ENCODE results near the gene RIPK1.
A peak's percentile ranks its signal among the peaks of the same experiment; 100 is the strongest.
"Not testable (repeated sequence)": the region's sequence is repeated elsewhere in the genome, so short reads cannot be mapped to it uniquely, and the experiment has no call there.

The RIPK1 gene

DNA sequence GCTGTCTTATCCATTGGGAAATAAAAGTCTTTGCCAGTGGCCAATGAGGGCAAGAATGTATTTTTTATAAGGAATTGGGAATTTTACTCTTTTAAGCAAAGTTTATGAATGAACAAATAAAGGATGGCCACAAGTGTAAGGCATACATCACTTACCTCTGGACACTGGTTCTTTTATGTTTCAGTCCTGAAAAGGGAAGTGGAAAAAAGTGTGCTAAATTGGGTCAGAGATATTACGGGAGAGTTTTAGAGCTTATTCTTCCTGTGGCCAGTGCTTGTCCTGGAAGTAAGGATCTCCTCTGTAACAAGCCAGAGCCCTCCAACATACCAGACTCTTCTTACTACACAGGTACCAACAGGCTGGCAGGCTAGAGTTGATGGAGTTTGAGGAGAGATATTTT lies 22.5 kb upstream of the RIPK1 start:
- peak in 1 of 4 experiments; percentile 30 for DNase-seq

DNA sequence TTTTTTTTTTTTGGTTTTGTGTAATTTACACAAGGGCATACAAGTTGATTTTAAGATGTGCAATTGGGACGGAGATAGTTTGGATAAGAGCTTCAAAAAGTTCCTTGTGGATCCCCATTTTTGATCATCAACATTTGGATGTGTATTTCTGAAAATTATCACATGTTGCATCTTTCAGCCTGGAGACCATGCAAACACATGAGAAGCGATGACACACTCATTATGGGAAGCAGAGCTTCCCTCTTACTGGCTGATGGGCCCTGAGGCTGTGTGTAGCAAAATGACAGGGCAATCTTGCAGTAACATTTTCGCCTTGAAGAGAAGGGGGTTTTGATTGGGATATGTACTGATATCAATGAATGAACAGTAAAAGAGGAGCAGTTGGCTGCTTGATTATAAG lies 22.0 kb upstream of the RIPK1 start:
- DNase-seq = peak; percentile 64 to 80 (median 72)

- DNase-seq = not testable (repeated sequence)
These were observed 20.3 kb upstream of the RIPK1 start for GRCh38 chr6:3048009-3048408.

GRCh38 chr6:3052481-3053230 lies 15.6 kb upstream of the RIPK1 start:
- DNase-seq = no peak

- no peak for DNase-seq
These were observed 15.1 kb upstream of the RIPK1 start for GRCh38 chr6:3053231-3053508.

- peak in 2 of 4 experiments; percentile 4 to 28 for DNase-seq
These were observed 13.8 kb upstream of the RIPK1 start for GRCh38 chr6:3054229-3055157.

GRCh38 chr6:3055158-3055499 lies 13.2 kb upstream of the RIPK1 start:
- not testable (repeated sequence) for DNase-seq

DNA sequence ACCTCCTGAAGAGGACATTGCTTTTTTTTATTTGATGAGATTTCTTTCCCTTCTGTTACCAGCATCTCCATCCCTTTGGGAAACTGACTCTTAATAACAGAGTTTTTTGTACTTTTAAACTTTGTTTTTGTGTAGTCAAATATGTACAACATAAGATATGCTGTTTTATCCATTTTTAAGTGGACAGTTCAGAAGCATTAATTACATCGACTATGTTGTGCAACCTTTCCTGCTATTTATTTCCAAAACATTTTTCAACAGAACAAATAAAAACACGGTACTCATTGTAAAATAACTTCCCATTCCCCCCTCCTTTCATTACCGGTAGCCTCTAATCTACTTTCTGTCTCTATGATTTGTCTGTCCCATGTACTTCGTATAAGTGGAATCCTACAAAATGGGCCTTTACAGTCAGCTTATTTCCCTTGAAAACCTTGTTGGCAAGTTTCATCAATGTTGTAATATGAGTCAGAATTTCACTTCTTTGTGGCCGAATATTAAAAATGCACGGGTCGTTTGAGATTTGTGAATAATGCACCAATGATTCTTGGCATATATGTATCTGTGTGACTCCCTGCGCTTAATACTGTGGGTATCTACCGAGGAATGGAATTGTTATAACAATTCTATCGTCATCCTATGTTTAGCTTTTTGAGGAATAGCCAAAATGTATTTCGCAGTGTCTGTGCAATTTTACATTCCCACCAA lies 11.1 kb upstream of the RIPK1 start:
- DNase-seq = no peak

GRCh38 chr6:3058957-3059356 lies 9.3 kb upstream of the RIPK1 start:
- peak in 3 of 4 experiments; percentile 10 to 26 (median 14) for DNase-seq

- not testable (repeated sequence) for DNase-seq
These were observed 8.2 kb upstream of the RIPK1 start for GRCh38 chr6:3060092-3060491.

- DNase-seq = no peak
These were observed 6.8 kb upstream of the RIPK1 start for GRCh38 chr6:3061501-3061941.

- peak in 3 of 4 experiments; percentile 26 to 51 (median 34) for DNase-seq
These were observed 5.0 kb upstream of the RIPK1 start for GRCh38 chr6:3063340-3063732.

GRCh38 chr6:3063733-3064700 lies 4.3 kb upstream of the RIPK1 start:
- DNase-seq = peak; percentile 98 to 99 (median 99)

DNA sequence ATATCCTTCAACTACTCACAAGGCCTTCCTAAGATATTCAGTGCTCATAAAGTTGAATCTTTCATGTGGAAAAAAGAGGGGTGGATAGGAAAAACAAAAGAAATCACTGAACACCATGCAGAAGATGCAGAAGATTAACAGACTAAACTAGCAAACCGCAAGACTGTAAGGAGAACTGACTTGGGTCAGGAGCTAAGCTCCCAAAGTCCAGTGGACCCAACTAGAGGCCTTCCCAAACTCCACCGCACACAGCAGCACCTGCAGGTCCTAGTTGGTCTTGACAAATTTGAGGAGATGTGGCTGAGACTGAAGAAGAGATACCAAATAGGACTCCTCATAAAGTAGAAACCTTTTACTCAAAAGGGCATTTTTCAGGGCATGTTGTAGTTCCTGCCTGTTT lies 3.3 kb downstream of the RIPK1 start:
- no peak for DNase-seq

- no peak for DNase-seq
These were observed 4.5 kb downstream of the RIPK1 start for GRCh38 chr6:3072798-3073197.

DNA sequence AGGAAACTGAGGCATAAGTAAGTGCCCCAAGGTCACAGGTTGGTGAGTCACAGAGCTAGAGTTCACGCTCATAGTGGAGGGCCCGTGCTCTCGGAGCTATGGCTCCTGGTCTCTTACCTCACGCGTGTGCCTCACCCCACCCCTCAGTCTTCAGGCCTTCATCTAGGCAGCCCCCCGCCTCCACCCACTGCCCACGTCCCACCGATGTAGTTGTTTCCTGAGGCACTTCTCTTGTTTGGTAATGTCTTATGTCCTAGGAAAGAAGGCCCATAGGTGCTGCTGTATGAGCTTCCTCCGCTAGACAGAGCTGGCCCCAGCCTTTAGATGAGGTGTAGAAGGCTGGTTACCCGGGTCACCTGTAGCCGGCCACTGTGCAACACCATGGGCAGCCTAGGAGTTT lies 5.1 kb downstream of the RIPK1 start:
- DNase-seq = no peak

DNA sequence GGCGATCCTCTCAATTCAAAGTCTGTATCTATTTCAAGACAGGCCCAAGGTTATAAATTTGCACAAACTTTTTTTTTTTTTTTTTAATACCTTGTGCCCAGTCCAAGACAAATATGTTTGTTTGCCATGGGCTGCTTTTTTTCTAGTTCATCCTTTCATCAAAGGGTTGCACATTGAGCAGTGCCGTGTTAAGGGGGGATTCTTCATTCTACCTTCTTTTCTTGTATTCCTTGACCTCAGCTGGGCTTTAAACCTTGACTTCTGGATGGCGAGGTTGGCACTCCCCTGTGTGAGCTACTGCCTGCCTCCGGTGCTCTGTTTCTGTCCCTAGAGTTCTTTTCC lies 7.4 kb downstream of the RIPK1 start:
- DNase-seq = no peak

DNA sequence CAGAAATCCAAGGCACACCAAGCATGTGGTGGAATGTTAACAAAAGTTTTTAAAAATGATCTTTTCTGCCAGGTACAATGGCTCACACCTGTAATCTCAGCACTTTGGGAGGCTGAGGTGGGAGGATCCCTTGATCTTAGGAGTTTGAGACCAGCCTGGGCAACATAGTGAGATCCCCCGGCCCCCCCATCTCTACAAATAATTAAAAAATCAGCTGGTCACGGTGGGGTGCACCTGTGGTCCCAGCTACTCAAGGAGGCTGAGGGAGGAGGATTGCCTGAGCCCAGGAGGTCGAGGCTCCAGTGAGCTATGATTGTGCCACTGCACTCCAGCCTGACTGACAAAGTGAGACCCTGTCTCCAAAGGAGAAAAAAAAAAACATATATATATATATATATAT lies 8.0 kb downstream of the RIPK1 start:
- no peak for DNase-seq

GRCh38 chr6:3077430-3077829 lies 9.1 kb downstream of the RIPK1 start:
- DNase-seq = no peak

DNA sequence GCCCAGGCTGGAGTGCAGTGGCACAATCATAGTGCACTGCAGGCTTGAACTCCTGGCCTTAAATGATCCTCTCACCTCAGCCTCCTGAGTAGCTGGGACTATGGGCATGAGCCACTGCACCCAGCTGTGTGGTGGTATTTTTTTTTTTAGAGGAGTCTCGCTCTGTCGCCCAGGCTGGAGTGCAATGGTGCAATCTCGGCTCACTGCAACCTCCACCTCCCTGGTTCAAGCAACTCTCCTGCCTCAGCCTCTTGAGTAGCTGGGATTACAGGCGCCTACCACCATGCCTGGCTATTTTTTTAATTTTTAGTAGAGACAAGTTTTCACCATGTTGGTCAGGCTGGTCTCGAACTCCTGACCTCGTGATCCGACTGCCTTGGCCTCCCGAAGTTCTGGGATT lies 10.7 kb downstream of the RIPK1 start:
- DNase-seq = not testable (repeated sequence)

DNA sequence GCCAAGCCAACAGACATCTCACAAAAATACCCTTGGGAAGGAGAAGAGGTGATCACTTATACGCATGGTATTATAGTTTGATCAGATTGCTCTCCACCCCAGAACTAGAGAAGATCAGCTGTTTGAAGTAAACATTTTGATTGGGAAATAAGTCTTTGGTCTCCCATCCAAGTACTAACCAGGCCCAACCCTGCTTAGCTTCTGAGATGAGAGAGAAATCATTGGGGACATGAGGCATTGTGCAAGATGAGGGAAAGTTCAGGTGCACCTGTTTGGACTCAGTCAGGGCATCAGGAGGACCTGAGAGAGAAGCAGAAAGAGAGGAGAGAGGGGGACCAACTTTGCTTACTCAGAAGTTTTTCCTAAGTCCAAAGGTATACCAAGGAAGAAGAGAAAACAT lies 11.4 kb downstream of the RIPK1 start:
- DNase-seq = no peak

GRCh38 chr6:3081960-3082359 lies 13.7 kb downstream of the RIPK1 start:
- peak; percentile 88 to 94 (median 90) for DNase-seq
